Nasal cavity respiratory epithelium epithelial cell of viscerocranial mucosa (primary cell): Measurements from ENCODE around the gene NDUFA3. TPM values are rescaled to one million over a fixed set of nuclear protein-coding genes. Genes with fewer than 3 reads are reported as not detected.

Experiments used
- total RNA-seq: library from RNA; depleted of rRNA; stranded (reverse); fragments of >200 nt; gene quantifications from 2 replicates; pipeline ENCODE4 v1.2.3, GENCODE V29; 2014

NDUFA3 gene
- total RNA-seq, result 7.9 and 16.9 TPM in 2 replicates

DNA sequence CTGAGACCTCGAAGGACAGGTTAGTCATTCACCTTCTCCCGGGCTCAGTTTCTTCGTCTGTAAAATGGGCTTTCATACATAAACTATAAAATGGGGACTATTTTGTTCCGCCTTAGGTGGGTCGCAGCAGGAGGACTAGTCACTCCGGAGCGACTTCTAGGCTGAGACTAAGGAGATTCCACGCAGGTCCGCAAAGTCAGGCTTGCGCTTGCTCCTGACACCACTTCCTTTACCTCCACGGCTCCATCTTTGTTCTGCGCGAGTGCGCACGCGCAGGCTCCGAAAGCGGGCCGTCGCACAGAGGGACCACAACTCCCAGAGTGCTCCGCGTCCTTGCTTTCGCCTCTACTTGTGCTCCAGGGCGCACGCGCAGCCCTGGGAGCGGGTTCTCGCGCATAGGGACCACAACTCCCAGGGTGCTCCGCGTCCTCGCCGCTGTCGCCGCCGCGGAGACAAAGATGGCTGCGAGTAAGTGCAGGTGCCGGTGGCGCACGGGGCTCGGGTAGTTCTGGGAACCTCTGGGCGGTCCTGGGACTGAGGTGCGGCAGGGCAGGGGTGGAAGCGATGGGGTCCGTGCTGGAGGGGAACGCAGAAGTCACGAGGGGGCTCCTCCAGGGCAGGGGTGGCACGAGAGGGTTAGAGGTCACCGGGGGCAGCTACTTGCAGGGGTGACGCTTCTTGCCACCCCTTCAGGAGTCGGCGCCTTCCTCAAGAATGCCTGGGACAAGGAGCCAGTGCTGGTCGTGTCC is at the start of gene NDUFA3:
NDUFA3 (plus strand) TSS at position 435 of the 749 bp plus-strand sequence; CDS start at position 459, 24 bp downstream.

DNA sequence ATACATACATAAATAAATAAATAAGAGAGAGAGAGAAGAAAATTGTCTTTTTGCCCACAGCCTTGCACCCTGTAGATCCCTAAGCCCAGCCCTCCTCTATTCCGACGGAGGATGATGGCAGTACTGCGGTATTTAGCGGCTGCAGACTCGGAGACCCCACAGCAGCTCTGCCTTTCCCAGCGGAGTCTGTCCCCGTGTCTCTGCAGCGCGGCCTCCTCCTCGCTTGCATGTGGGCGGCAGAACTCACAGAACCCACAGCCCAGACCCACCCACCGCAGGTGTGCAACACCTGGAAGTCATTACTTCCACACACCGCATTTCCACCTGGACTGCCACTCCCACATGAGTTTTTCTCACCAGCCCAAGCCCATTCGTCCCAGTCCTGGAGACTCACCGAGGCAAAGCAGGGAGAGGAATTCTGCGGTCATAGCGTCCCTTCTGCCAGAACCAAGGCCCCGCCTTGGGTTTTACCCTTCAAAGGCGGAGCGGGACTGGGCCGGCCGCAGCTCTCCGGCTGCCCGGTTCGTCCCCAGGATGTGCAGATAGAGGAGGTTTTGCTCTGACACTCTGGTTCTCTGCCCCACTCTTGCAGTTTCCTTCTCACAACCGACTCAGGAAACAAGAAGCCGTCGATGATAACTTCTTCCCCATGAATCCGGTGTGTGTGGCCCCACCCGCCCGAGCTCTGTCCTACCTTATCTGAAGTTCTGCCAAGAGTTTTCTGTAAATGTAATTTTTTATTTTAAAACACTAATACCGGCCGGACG is 39.1 kb upstream of the NDUFA3 start, which contains the start of gene VSTM1:
VSTM1 (minus strand) TSS at position 548 of the 767 bp plus-strand sequence; CDS start at position 428, 120 bp downstream.

DNA sequence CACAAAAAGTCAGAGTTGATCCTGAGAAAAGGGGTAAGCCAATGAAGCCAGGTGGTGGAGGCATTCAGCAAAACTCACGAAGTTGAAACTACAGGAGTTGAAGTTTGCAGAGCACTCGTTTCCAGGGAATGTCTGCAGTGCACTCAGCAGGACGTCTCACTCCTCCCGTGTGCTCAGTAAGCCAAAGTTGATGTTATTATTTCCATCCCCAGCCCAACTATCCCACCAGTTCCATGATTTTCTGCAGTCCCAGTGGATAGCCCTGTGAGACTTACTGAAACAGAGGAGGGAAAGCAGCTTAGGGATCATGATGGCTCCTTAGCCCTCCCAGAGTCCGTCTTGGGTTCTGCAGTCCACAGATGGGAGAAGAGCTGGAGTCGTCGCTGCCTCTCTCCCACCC is 21.6 kb upstream of the NDUFA3 start, which contains the start of gene TARM1:
TARM1 (minus strand) TSS at position 334 of the 400 bp plus-strand sequence; CDS start at position 309, 25 bp downstream.

DNA sequence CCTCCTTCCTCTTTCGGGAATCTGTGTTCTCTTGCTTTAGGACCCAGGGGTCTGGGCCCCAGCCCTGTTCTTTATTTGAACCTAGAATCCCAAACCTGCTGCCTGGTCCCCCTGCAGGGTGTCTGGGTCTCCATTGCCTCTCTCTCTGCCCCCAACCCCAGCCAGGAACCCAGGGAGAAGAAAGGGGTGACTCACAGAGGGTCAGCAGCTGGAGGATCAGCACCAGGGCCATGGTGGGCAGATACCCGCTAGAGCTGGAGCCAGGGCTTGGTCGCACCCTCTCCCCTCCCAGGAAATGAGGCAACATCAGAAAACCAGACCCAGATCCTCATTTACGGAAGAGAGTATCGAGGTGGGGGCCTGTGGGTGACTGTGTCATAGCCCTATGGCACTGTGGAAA is 2.1 kb upstream of the NDUFA3 start, which contains the start of gene OSCAR:
OSCAR (minus strand) TSS at position 243 of the 400 bp plus-strand sequence; CDS start at position 232, 11 bp downstream.

GRCh38 chr19:54115109-54116063 is 12.7 kb downstream of the NDUFA3 start, which contains the start of the genes PRPF31 and TFPT:
Gene PRPF31, plus strand, starts transcription at chr19:54115754. Its CDS starts 2,525 bp downstream, at chr19:54118279.
Gene TFPT, minus strand, starts transcription at chr19:54115657. Its CDS starts 388 bp downstream, at chr19:54115269.

GRCh38 chr19:54137699-54138488 is 35.2 kb downstream of the NDUFA3 start, which contains the start of gene CNOT3:
Gene CNOT3, plus strand, starts transcription at chr19:54137762. Its CDS starts 5,217 bp downstream, at chr19:54142979.

Other genes with a start within 250 kb of the NDUFA3 start
- gene MYADM, start 235.0 kb upstream of the NDUFA3 start, total RNA-seq, result 2.4 and 13.2 TPM in 2 replicates
- gene PRKCG, start 220.7 kb upstream of the NDUFA3 start, total RNA-seq, result not detected in 2 replicates
- not detected in 2 replicates for gene CACNG7, start 193.6 kb upstream of the NDUFA3 start, total RNA-seq
- gene CACNG8, start 139.9 kb upstream of the NDUFA3 start, total RNA-seq, result under 0.01 TPM in 2 replicates
- gene CACNG6, start 111.2 kb upstream of the NDUFA3 start, total RNA-seq, result not detected in 2 replicates
- not detected in 2 replicates for gene VSTM1, start 39.0 kb upstream of the NDUFA3 start, total RNA-seq
- not detected in 2 replicates for gene TARM1, start 21.5 kb upstream of the NDUFA3 start, total RNA-seq
- gene OSCAR, start 2.1 kb upstream of the NDUFA3 start, total RNA-seq, result 0.07 and 1.0 TPM in 2 replicates
- gene TFPT, start 12.8 kb downstream of the NDUFA3 start, total RNA-seq, result 7.2 and 7.3 TPM in 2 replicates
- 35.2 and 46.6 TPM in 2 replicates for gene PRPF31, start 12.9 kb downstream of the NDUFA3 start, total RNA-seq
- gene CNOT3, start 34.9 kb downstream of the NDUFA3 start, total RNA-seq, result 10.3 and 25.8 TPM in 2 replicates
- gene LENG1, start 56.9 kb downstream of the NDUFA3 start, total RNA-seq, result 4.6 and 9.9 TPM in 2 replicates
- 26.7 and 71.6 TPM in 2 replicates for gene TMC4, start 70.3 kb downstream of the NDUFA3 start, total RNA-seq
- 13.3 and 37.7 TPM in 2 replicates for gene MBOAT7, start 86.7 kb downstream of the NDUFA3 start, total RNA-seq
- 49.3 and 58.8 TPM in 2 replicates for gene TSEN34, start 88.5 kb downstream of the NDUFA3 start, total RNA-seq
- gene RPS9, start 98.0 kb downstream of the NDUFA3 start, total RNA-seq, result 1,225 and 1,614 TPM in 2 replicates
- gene LILRB3, start 120.2 kb downstream of the NDUFA3 start, total RNA-seq, result not detected in 2 replicates
- gene LILRA6, start 139.9 kb downstream of the NDUFA3 start, total RNA-seq, result not detected in 2 replicates
- gene LILRB5, start 154.4 kb downstream of the NDUFA3 start, total RNA-seq, result not detected in 2 replicates
- not detected in 2 replicates for gene LILRB2, start 178.3 kb downstream of the NDUFA3 start, total RNA-seq
- not detected in 2 replicates for gene LILRA5, start 210.3 kb downstream of the NDUFA3 start, total RNA-seq
- not detected in 2 replicates for gene LILRA4, start 236.3 kb downstream of the NDUFA3 start, total RNA-seq